Neutrophil (primary cell): ENCODE data around the gene RFTN1.

Source experiments
- H3K27ac ChIP-seq: fragments of 200-600 bp; sonication (generic); 2 replicates; pipeline ENCODE4 v1.5.1; 2016; ENCODE audit warnings: mild to moderate bottlenecking, moderate library complexity
- H3K27me3 ChIP-seq: fragments of 200-600 bp; sonication (generic); 2 replicates; pipeline ENCODE4 v1.6.0; 2016; ENCODE audit warnings: mild to moderate bottlenecking
- H3K36me3 ChIP-seq: fragments of 200-600 bp; sonication (generic); 2 replicates; pipeline ENCODE4 v1.5.1; 2017
- H3K4me1 ChIP-seq, 2 experiments: fragments of 200-600 bp in 1 of 2; sonication (generic) in 1 of 2; 1 replicate in 1 of 2; 2 replicates in 1 of 2; pipeline versions ENCODE4 v1.5.1 to v1.6.1; 2013 to 2016; ENCODE audit warnings: low read depth in 1 of 2, low read length in 1 of 2, mild to moderate bottlenecking in 1 of 2, moderate library complexity in 1 of 2; ENCODE audit not compliant: control insufficient read depth in 1 of 2, insufficient read depth in 1 of 2
- H3K4me3 ChIP-seq, 2 experiments: fragments of 200-600 bp in 1 of 2; sonication (generic) in 1 of 2; 1 replicate in 1 of 2; 2 replicates in 1 of 2; pipeline ENCODE4 v1.5.1; 2013 to 2016; ENCODE audit warnings: low read depth in 1 of 2, low read length in 1 of 2, mild to moderate bottlenecking in 1 of 2, moderate library complexity in 1 of 2
- H3K9me3 ChIP-seq: fragments of 200-600 bp; sonication (generic); 2 replicates; pipeline ENCODE4 v1.5.1; 2016
- TF ChIP-seq, protein P1 (sequence below): fragments of 200-600 bp; sonication (generic); IDR thresholded peaks from 2 replicates; pipeline ENCODE4 v1.5.1; 2016; ENCODE audit warnings: antibody characterized with exemption

RFTN1 gene

GRCh38 chr3:16406166-16406565 lies 107.3 kb downstream of the RFTN1 start:
- no peaks in the 10 kb centered on the region for H3K4me1 ChIP-seq
- no peak overlapping the region for H3K4me3 ChIP-seq
- no peak overlapping the region for H3K27ac ChIP-seq
- no peaks in the 10 kb centered on the region for H3K9me3 ChIP-seq
- TF ChIP-seq, protein P1, sequence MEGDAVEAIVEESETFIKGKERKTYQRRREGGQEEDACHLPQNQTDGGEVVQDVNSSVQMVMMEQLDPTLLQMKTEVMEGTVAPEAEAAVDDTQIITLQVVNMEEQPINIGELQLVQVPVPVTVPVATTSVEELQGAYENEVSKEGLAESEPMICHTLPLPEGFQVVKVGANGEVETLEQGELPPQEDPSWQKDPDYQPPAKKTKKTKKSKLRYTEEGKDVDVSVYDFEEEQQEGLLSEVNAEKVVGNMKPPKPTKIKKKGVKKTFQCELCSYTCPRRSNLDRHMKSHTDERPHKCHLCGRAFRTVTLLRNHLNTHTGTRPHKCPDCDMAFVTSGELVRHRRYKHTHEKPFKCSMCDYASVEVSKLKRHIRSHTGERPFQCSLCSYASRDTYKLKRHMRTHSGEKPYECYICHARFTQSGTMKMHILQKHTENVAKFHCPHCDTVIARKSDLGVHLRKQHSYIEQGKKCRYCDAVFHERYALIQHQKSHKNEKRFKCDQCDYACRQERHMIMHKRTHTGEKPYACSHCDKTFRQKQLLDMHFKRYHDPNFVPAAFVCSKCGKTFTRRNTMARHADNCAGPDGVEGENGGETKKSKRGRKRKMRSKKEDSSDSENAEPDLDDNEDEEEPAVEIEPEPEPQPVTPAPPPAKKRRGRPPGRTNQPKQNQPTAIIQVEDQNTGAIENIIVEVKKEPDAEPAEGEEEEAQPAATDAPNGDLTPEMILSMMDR, result no peak
- no peaks in the 10 kb centered on the region for H3K27me3 ChIP-seq
- H3K36me3 ChIP-seq, result no peaks in the 10 kb centered on the region

GRCh38 chr3:16404349-16404895 lies 109.1 kb downstream of the RFTN1 start:
- Histone ChIP-seq H3K4me3 (no peak overlapping the region), H3K36me3 (no peaks in the 10 kb centered on the region), H3K9me3 (no peaks in the 10 kb centered on the region), H3K27ac (no peak overlapping the region), H3K27me3 (no peaks in the 10 kb centered on the region), H3K4me1 (no peaks in the 10 kb centered on the region)
- TF ChIP-seq, protein P1, result no peak

- no peak overlapping the region for H3K4me3 ChIP-seq
- H3K27me3 ChIP-seq, result no peaks in the 10 kb centered on the region
- no peaks in the 10 kb centered on the region for H3K36me3 ChIP-seq
These were observed 111.0 kb downstream of the RFTN1 start for GRCh38 chr3:16402451-16402850.

DNA sequence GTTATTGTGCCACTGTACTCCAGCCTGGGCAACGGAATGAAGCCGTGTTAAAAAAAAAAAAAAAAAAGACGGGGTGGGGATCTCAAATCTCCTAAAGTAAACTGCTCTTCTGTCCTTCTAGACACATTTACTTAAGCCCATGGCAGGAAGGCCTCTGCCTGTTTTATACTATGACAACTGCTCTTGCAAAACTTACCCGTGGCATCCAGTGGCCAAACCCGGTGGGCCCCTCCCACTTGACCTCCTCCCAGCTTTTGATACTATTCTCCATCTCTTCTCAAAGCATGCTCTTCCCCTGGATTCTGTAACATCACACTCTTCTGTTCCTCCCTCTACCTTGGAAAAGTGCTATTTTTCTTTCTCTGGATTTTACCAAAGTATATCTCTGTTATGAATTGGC lies 112.2 kb downstream of the RFTN1 start:
- Histone ChIP-seq H3K9me3 (no peaks in the 10 kb centered on the region), H3K4me3 (no peak overlapping the region), H3K27me3 (no peaks in the 10 kb centered on the region), H3K27ac (no peak overlapping the region), H3K36me3 (no peaks in the 10 kb centered on the region), H3K4me1 (no peaks in the 10 kb centered on the region)
- TF ChIP-seq, protein P1, result no peak

More at GRCh38 chr3:16402451-16402850, 111.0 kb downstream of the RFTN1 start:
- TF ChIP-seq, protein P1, result no peak
- H3K9me3 ChIP-seq, result no peaks in the 10 kb centered on the region
- H3K4me1 ChIP-seq, result no peaks in the 10 kb centered on the region
- H3K27ac ChIP-seq, result no peak overlapping the region

- Histone ChIP-seq H3K4me1 (no peaks in the 10 kb centered on the region), H3K27ac (no peak overlapping the region), H3K36me3 (no peaks in the 10 kb centered on the region), H3K4me3 (no peak overlapping the region), H3K27me3 (no peaks in the 10 kb centered on the region), H3K9me3 (no peaks in the 10 kb centered on the region)
- TF ChIP-seq, protein P1, result no peak
These were observed 113.2 kb downstream of the RFTN1 start for GRCh38 chr3:16400106-16400931.
